ENCODE data around the gene TACR1.

GRCh38 chr2:75113231-75113869 lies 86.0 kb downstream of the TACR1 start:
- no peak for TF ChIP-seq EZH2 (IDR thresholded peaks at IDR 0.05; ENCODE audit: low read length, unreplicated experiment)
- TF ChIP-seq CTCF (conservative IDR thresholded peaks at IDR 0.05; ENCODE audit: low read depth, low read length) = no peak
- TF ChIP-seq EZH2phosphoT487 (IDR thresholded peaks at IDR 0.05; ENCODE audit: borderline replicate concordance, low read length) = no peak
